GM12878 (cell line): Measurements from ENCODE around the gene LITAF. TPM values are rescaled to one million over a fixed set of nuclear protein-coding genes. Genes with fewer than 3 reads are reported as not detected.

Experiments used
- ATAC-seq: fragments of 200-7000 bp; cut with Tn5 transposase; 3 replicates; pipeline ENCODE4 v1.9.1; 2020; ENCODE audit warnings: mild to moderate bottlenecking, moderate library complexity
- BruUV-seq: library from RNA; stranded (reverse); fragments of 400-500 nt; replicated peaks from 2 replicates; lab custom pipeline; 2021; lab: Mats Ljungman, UMichigan
- CTCF ChIA-PET: fragments of 300-600 bp; sonication (Branson Sonifier 250); formaldehyde crosslinking; extraction: SDS; loops from one replicate; lab custom pipeline; 2021; ENCODE audit warnings: inconsistent platforms; lab: Yijun Ruan, JAX
- POLR2A ChIA-PET: fragments of 350-600 bp; formaldehyde crosslinking; extraction: SDS; loops from one replicate; lab custom pipeline; 2021; ENCODE audit warnings: inconsistent platforms; lab: Charles Lee
- RAD21 ChIA-PET: fragments of 300-600 bp; sonication (Branson Sonifier 250); formaldehyde crosslinking; loops from one replicate; lab custom pipeline; 2023; ENCODE audit warnings: antibody characterized with exemption; ENCODE audit not compliant: unreplicated experiment; lab: Charles Lee
- SMC1A ChIA-PET: fragments of 300-600 bp; sonication (Branson Sonifier 250); formaldehyde crosslinking; loops from one replicate; lab custom pipeline; 2023; ENCODE audit not compliant: unreplicated experiment, uncharacterized antibody; lab: Charles Lee
- DNase-seq: peaks from one replicate; pipeline ENCODE4 v3.0.0-alpha.2; 2011; ENCODE audit warnings: low read depth, low spot score
- FAIRE-seq: peaks from 3 replicates; lab custom pipeline; 2011; peaks lifted over from hg19 to GRCh38; lab: Jason Lieb, UNC
- H2AFZ ChIP-seq: 2 replicates; pipeline ENCODE4 v1.6.0; 2011; ENCODE audit warnings: low read depth, low read length, control low read depth; ENCODE audit not compliant: control insufficient read depth
- H3K27ac ChIP-seq: 2 replicates; pipeline ENCODE4 v1.5.1; 2011; ENCODE audit warnings: control low read depth; ENCODE audit not compliant: control insufficient read depth, insufficient read depth
- H3K27me3 ChIP-seq, 2 experiments: replicated peaks in 1 of 2; 2 replicates each; pipeline versions ENCODE4 v1.6.0 to v1.6.1; 2011; ENCODE audit warnings: low read length in 1 of 2; ENCODE audit not compliant: control insufficient read depth in 2 of 2, insufficient read depth in 2 of 2
- H3K36me3 ChIP-seq, 2 experiments: 2 replicates each; pipeline ENCODE4 v1.5.1; 2011; ENCODE audit warnings: low read length in 1 of 2; ENCODE audit not compliant: control insufficient read depth in 2 of 2, insufficient read depth in 2 of 2
- H3K4me1 ChIP-seq: 2 replicates; pipeline ENCODE4 v1.6.1; 2011; ENCODE audit warnings: mild to moderate bottlenecking, low read length, moderate library complexity, mixed read lengths; ENCODE audit not compliant: control insufficient read depth, insufficient read depth
- H3K4me2 ChIP-seq: 2 replicates; pipeline ENCODE4 v1.6.0; 2011; ENCODE audit warnings: control low read depth; ENCODE audit not compliant: control insufficient read depth, insufficient read depth
- H3K4me3 ChIP-seq: fragments of 200-600 bp; sonication (generic); 2 replicates; pipeline ENCODE4 v1.5.1; 2016
- H3K79me2 ChIP-seq: 2 replicates; pipeline ENCODE4 v1.6.0; 2011; ENCODE audit warnings: low read length; ENCODE audit not compliant: control insufficient read depth, insufficient read depth
- H3K9ac ChIP-seq: 2 replicates; pipeline ENCODE4 v1.8.0; 2011; ENCODE audit warnings: low read length, control low read depth, mixed read lengths; ENCODE audit not compliant: control insufficient read depth, insufficient read depth
- H3K9me3 ChIP-seq: replicated peaks from 3 replicates; pipeline ENCODE4 v1.5.1; 2011; ENCODE audit warnings: mild to moderate bottlenecking, low read length; ENCODE audit not compliant: control insufficient read depth, insufficient read depth
- H4K20me1 ChIP-seq: 2 replicates; pipeline ENCODE4 v1.6.0; 2011; ENCODE audit not compliant: control insufficient read depth, insufficient read depth
- BCL3 ChIP-seq: IDR thresholded peaks from 2 replicates; pipeline ENCODE4 v1.6.1; 2011; ENCODE audit warnings: borderline replicate concordance, low read depth, mild to moderate bottlenecking, moderate library complexity, low read length; ENCODE audit not compliant: insufficient read depth, poor library complexity, severe bottlenecking
- DPF2 ChIP-seq: fragments of 450-650 bp; IDR thresholded peaks from 2 replicates; pipeline ENCODE4 v1.6.1; 2017; ENCODE audit warnings: mild to moderate bottlenecking
- EP300 ChIP-seq, 2 experiments: fragments of 150-350 bp in 1 of 2; IDR thresholded peaks; 2 replicates each; pipeline ENCODE4 v1.6.1; 2011 to 2012; ENCODE audit warnings: low read depth in 2 of 2, low read length in 2 of 2, borderline replicate concordance in 1 of 2, improper control_type of control experiment in 1 of 2, inconsistent platforms in 1 of 2; ENCODE audit not compliant: control insufficient read depth in 1 of 2
- IKZF1 ChIP-seq: fragments of 450-650 bp; conservative IDR thresholded peaks from 2 replicates; pipeline ENCODE4 v1.6.1; 2017; ENCODE audit warnings: antibody characterized with exemption, mild to moderate bottlenecking
- NR2F1 ChIP-seq: fragments of 450-650 bp; conservative IDR thresholded peaks from 2 replicates; pipeline ENCODE4 v1.6.1; 2017; ENCODE audit warnings: mild to moderate bottlenecking
- NRF1 ChIP-seq: conservative IDR thresholded peaks from 2 replicates; pipeline ENCODE4 v1.6.1; 2011; ENCODE audit warnings: mild to moderate bottlenecking, low read depth, low read length, improper control_type of control experiment
- RUNX3 ChIP-seq: IDR thresholded peaks from 2 replicates; pipeline ENCODE4 v1.6.1; 2012; ENCODE audit warnings: low read length, inconsistent platforms
- TCF12 ChIP-seq: IDR thresholded peaks from 2 replicates; pipeline ENCODE4 v1.6.1; 2011; ENCODE audit warnings: low read depth, mild to moderate bottlenecking, low read length
- YBX1 ChIP-seq: fragments of 450-650 bp; IDR thresholded peaks from 2 replicates; pipeline ENCODE4 v1.6.1; 2016; ENCODE audit warnings: antibody characterized with exemption
- ZBTB4 ChIP-seq: fragments of 450-650 bp; formaldehyde crosslinking; IDR thresholded peaks from 2 replicates; pipeline ENCODE4 v1.4.0; 2022; ENCODE audit warnings: mild to moderate bottlenecking, moderate library complexity
- ZNF274 ChIP-seq: IDR thresholded peaks from one replicate; pipeline ENCODE4 v1.8.0; 2011; ENCODE audit not compliant: insufficient read length, insufficient read depth
- ZNF592 ChIP-seq: fragments of 450-650 bp; IDR thresholded peaks from 2 replicates; pipeline ENCODE4 v1.6.1; 2017; ENCODE audit warnings: mild to moderate bottlenecking, moderate library complexity
- WGBS: methylation state at CpG from one replicate; pipeline ENCODE4 v1.1.6; 2016; ENCODE audit warnings: low lambda C conversion rate; ENCODE audit not compliant: insufficient replicate concordance, insufficient coverage; ENCODE audit errors: missing lambda C conversion rate; 5-methylcytosine and 5-hydroxymethylcytosine counted together
- in situ Hi-C: fragments of 300-500 bp; cut with MboI; formaldehyde crosslinking; loops from 9 replicates; pipeline ENCODE4 v1.14.3; 2018; ENCODE audit warnings: mixed read lengths
- intact Hi-C: fragments of 100-400 bp; cut with micrococcal nuclease; formaldehyde crosslinking; loops from one replicate; pipeline ENCODE4 v1.14.2; 2022; ENCODE audit not compliant: unreplicated experiment
- polyA plus RNA-seq, 11 experiments: library from polyadenylated mRNA; depleted of rRNA in 4 of 11; unstranded in 6 of 11; stranded (reverse) in 5 of 11; fragments of >200 nt; fragmentation: Nextera tagmentation in 4 of 11; fragmentation: Illumina TruSeq in 1 of 11; extraction: Ambion mirVana in 4 of 11; extraction: Trizol in 1 of 11; gene quantifications; 1 replicate in 1 of 11; 2 replicates in 10 of 11; pipeline versions ENCODE4 v1.2.1 to v1.2.3, GENCODE V29; 2011 to 2016; ENCODE audit warnings: inconsistent platforms in 2 of 11, missing spikeins in 2 of 11, low read depth in 1 of 11
- total RNA-seq, 4 experiments: library from RNA; depleted of rRNA in 3 of 4; stranded (reverse); fragments of >200 nt in 3 of 4; fragmentation: Illumina TruSeq in 1 of 4; extraction: Trizol in 1 of 4; gene quantifications; 2 replicates each; pipeline versions ENCODE4 v1.2.1 to v1.2.3, GENCODE V29; 2013 to 2021

The LITAF gene
- total and polyA plus RNA-seq, 10 of the 15 experiments (the other 5 are each of a cell fraction or from before 2014, with no cell fraction given): 99.2 to 211 (median 147) TPM

- H4K20me1 ChIP-seq: no peaks in the 10 kb centered on the region
- H3K27ac ChIP-seq: no peak overlapping the region
- 25% methylated on average over 20 of the region's 20 CpGs for WGBS
- POLR2A ChIA-PET: interaction anchor here (0.6 to 1.1 kb wide), 4 partner anchors 28 to 117 kb away, joined by 3 to 5 read pairs (median 4); no protein-coding TSS in a partner anchor
- CTCF ChIA-PET: interaction anchor here (0.7 to 1.3 kb wide), 5 partner anchors 22 to 207 kb away, joined by 3 to 4 read pairs (median 4); no protein-coding TSS in a partner anchor
- H3K9ac ChIP-seq: no peak overlapping the region
- H3K36me3 ChIP-seq: no peaks in the 10 kb centered on the region
- no peaks in the 10 kb centered on the region for H3K9me3 ChIP-seq
- intact Hi-C loops (no loop called here), in situ Hi-C loops (no loop called here)
- peak overlapping the region; percentile 16 for H2AFZ ChIP-seq
- no TSS peak for BruUV-seq
- H3K4me2 ChIP-seq: peak overlapping the region; percentile 46
- ATAC-seq (peak; percentile 81), DNase-seq (no peak), FAIRE-seq (peak; percentile 84)
- RAD21 ChIA-PET: interaction anchor here (0.7 kb wide), 1 partner anchor 27 kb away, joined by 3 read pairs; the partner anchor contains the start of gene LITAF
- H3K79me2 ChIP-seq: no peaks in the 10 kb centered on the region
- no peaks in the 10 kb centered on the region for H3K27me3 ChIP-seq
- H3K4me1 ChIP-seq: peaks cover 23% of the 10 kb centered on the region
- no peak overlapping the region; the same call in 1 of the 2 replicates for H3K4me3 ChIP-seq
- SMC1A ChIA-PET: interaction anchor here (2.9 kb wide), 1 partner anchor 31 kb away, joined by 8 read pairs; no protein-coding TSS in a partner anchor
- TF ChIP-seq TCF12: 0 out of 2 replicates have a peak, but pooled peaks have one; percentile 22
- TF ChIP-seq RUNX3: peak; percentile 80
- TF ChIP-seq BCL3: no peak
- peak; percentile 57 for TF ChIP-seq IKZF1
- TF ChIP-seq ZNF274: no peak
- no peak for TF ChIP-seq NRF1
- no peak for TF ChIP-seq EP300 (IDR thresholded peaks at IDR 0.05; ENCODE audit: borderline replicate concordance in 1 of 2, control insufficient read depth in 1 of 2, low read depth in 2 of 2, low read length in 2 of 2)
- no peak for TF ChIP-seq YBX1
- no peak for TF ChIP-seq NR2F1
- TF ChIP-seq ZBTB4 (CRISPR knock-in tag): no peak
- TF ChIP-seq ZNF592: no peak
- 0 out of 2 replicates have a peak, but pooled peaks have one; percentile 14 for TF ChIP-seq DPF2
Observed at GRCh38 chr16:11613381-11614303, 26.9 kb upstream of the LITAF start.
